GM23338 (cell line): ENCODE data around the gene COL20A1. TPM values are rescaled to one million over a fixed set of nuclear protein-coding genes. Genes with fewer than 3 reads are reported as not detected.

Experiments used
- ATAC-seq: fragments of 200-7000 bp; cut with Tn5 transposase; 3 replicates; pipeline ENCODE4 v1.9.1; 2020
- DNase-seq: peaks from one replicate; pipeline ENCODE4 v3.0.0-alpha.2; 2015; ENCODE audit warnings: low spot score
- H2AFZ ChIP-seq: fragments of 200-600 bp; sonication (generic); 2 replicates; pipeline ENCODE4 v1.8.0; 2016; ENCODE audit warnings: antibody characterized with exemption, mild to moderate bottlenecking, moderate library complexity
- H3F3A ChIP-seq: fragments of 200-600 bp; sonication (generic); replicated peaks from 2 replicates; pipeline ENCODE4 v1.8.0; 2017; ENCODE audit warnings: antibody characterized with exemption, mixed run types, low read depth
- H3K27ac ChIP-seq: fragments of 200-600 bp; sonication (generic); 2 replicates; pipeline ENCODE4 v1.6.1; 2016; ENCODE audit warnings: low read depth
- H3K27me3 ChIP-seq: fragments of 200-600 bp; sonication (generic); 2 replicates; pipeline ENCODE4 v1.8.0; 2016; ENCODE audit warnings: mild to moderate bottlenecking, mixed run types, moderate library complexity; ENCODE audit not compliant: insufficient read depth
- H3K36me3 ChIP-seq: fragments of 200-600 bp; sonication (generic); 2 replicates; pipeline ENCODE4 v1.8.0; 2016; ENCODE audit warnings: mild to moderate bottlenecking; ENCODE audit not compliant: insufficient read depth
- H3K4me1 ChIP-seq: fragments of 200-600 bp; sonication (generic); 2 replicates; pipeline ENCODE4 v1.8.0; 2016; ENCODE audit warnings: mild to moderate bottlenecking, moderate library complexity; ENCODE audit not compliant: insufficient read depth
- H3K4me2 ChIP-seq: fragments of 200-600 bp; sonication (generic); 2 replicates; pipeline ENCODE4 v1.7.1; 2017; ENCODE audit warnings: mixed run types
- H3K4me3 ChIP-seq: fragments of 200-600 bp; sonication (generic); 2 replicates; pipeline ENCODE4 v1.6.1; 2016; ENCODE audit warnings: mixed run types
- H3K79me2 ChIP-seq: fragments of 200-600 bp; sonication (generic); replicated peaks from 2 replicates; pipeline ENCODE4 v1.8.0; 2017; ENCODE audit warnings: mild to moderate bottlenecking; ENCODE audit not compliant: insufficient read depth
- H3K9me2 ChIP-seq: fragments of 200-600 bp; sonication (generic); 2 replicates; pipeline ENCODE4 v1.8.0; 2017; ENCODE audit not compliant: insufficient read depth
- H4K20me1 ChIP-seq: fragments of 200-600 bp; sonication (generic); replicated peaks from 2 replicates; pipeline ENCODE4 v1.8.0; 2017; ENCODE audit warnings: mild to moderate bottlenecking; ENCODE audit not compliant: insufficient read depth
- H3K27ac Mint-ChIP-seq: 2 replicates; pipeline ENCODE4 v1.8.0; 2020; ENCODE audit warnings: inconsistent platforms, mild to moderate bottlenecking, moderate library complexity, mixed read lengths
- H3K27me3 Mint-ChIP-seq: 3 replicates; pipeline ENCODE4 v1.8.0; 2022; ENCODE audit warnings: low read depth, mild to moderate bottlenecking, moderate library complexity, mixed read lengths, inconsistent platforms; ENCODE audit not compliant: insufficient read depth, poor library complexity
- H3K36me3 Mint-ChIP-seq: 3 replicates; pipeline ENCODE4 v1.8.0; 2021; ENCODE audit warnings: low read depth, mild to moderate bottlenecking, inconsistent platforms, moderate library complexity, mixed read lengths
- H3K4me1 Mint-ChIP-seq: 3 replicates; pipeline ENCODE4 v1.8.0; 2020; ENCODE audit warnings: mild to moderate bottlenecking, inconsistent platforms, mixed read lengths
- H3K4me3 Mint-ChIP-seq: 3 replicates; pipeline ENCODE4 v1.8.0; 2021; ENCODE audit warnings: moderate library complexity, mild to moderate bottlenecking, inconsistent platforms, mixed read lengths
- H3K9me3 Mint-ChIP-seq: 3 replicates; pipeline ENCODE4 v1.8.0; 2020; ENCODE audit warnings: moderate library complexity, mild to moderate bottlenecking, inconsistent platforms, mixed read lengths
- CTCF ChIP-seq, 2 experiments: fragments of 200-600 bp in 1 of 2; sonication (generic) in 1 of 2; conservative IDR thresholded peaks; 2 replicates each; pipeline versions ENCODE4 v1.5.1 to v1.6.1; 2016 to 2017; ENCODE audit warnings: antibody characterized with exemption in 2 of 2, low read depth in 2 of 2, mild to moderate bottlenecking in 2 of 2, moderate library complexity in 1 of 2
- ETS1 ChIP-seq: IDR thresholded peaks from 2 replicates; pipeline ENCODE4 v1.6.1; 2016; ENCODE audit warnings: antibody characterized with exemption
- EZH2phosphoT487 ChIP-seq: fragments of 200-600 bp; sonication (generic); IDR thresholded peaks from one replicate; pipeline ENCODE4 v1.8.1; 2018; ENCODE audit warnings: antibody characterized with exemption; ENCODE audit not compliant: unreplicated experiment
- JUNB ChIP-seq: IDR thresholded peaks from one replicate; pipeline ENCODE4 v1.6.1; 2016; ENCODE audit warnings: antibody characterized with exemption; ENCODE audit not compliant: unreplicated experiment
- NANOG ChIP-seq: IDR thresholded peaks from 2 replicates; pipeline ENCODE4 v1.6.1; 2016; ENCODE audit warnings: antibody characterized with exemption, borderline replicate concordance
- POLR2AphosphoS5 ChIP-seq: IDR thresholded peaks from 2 replicates; pipeline ENCODE4 v1.6.1; 2016; ENCODE audit warnings: antibody characterized with exemption, low read depth
- ZNF114 ChIP-seq: fragments of 250-450 bp; sonication (Bioruptor Pico); IDR thresholded peaks from 2 replicates; pipeline ENCODE4 v1.5.0; 2020; ENCODE audit warnings: mild to moderate bottlenecking, moderate library complexity
- ZNF331 ChIP-seq: fragments of 250-450 bp; sonication (Bioruptor Pico); IDR thresholded peaks from 2 replicates; pipeline ENCODE4 v1.5.0; 2020; ENCODE audit warnings: low read depth, mild to moderate bottlenecking, moderate library complexity
- ZNF462 ChIP-seq: fragments of 250-450 bp; sonication (Bioruptor Pico); IDR thresholded peaks from 2 replicates; pipeline ENCODE4 v1.5.0; 2020; ENCODE audit warnings: mild to moderate bottlenecking, moderate library complexity
- polyA plus RNA-seq: library from polyadenylated mRNA; unstranded; fragments of >200 nt; fragmentation: Nextera tagmentation; extraction: Ambion mirVana; gene quantifications from 2 replicates; pipeline ENCODE4 v1.2.1, GENCODE V29; 2016
- total RNA-seq: library from RNA; depleted of rRNA; stranded (reverse); fragments of >200 nt; shearing (Covaris generic); gene quantifications from 2 replicates; pipeline ENCODE4 v1.2.3, GENCODE V29; 2014

Gene COL20A1
- total and polyA plus RNA-seq, 2 experiments from 2014 or later = 0.28 to 0.79 TPM

GRCh38 chr20:63354636-63355350, 61.8 kb downstream of the COL20A1 start:
- no peak overlapping the region for H3K4me3 ChIP-seq
- peaks cover 6% of the 10 kb centered on the region for H3K4me1 Mint-ChIP-seq
- H2AFZ ChIP-seq = no peak overlapping the region
- peaks cover 15% of the 10 kb centered on the region for H3K9me3 Mint-ChIP-seq
- no peaks in the 10 kb centered on the region for H3K36me3 ChIP-seq
- H3K4me2 ChIP-seq = no peak overlapping the region
- peaks cover 22% of the 10 kb centered on the region for H3K27me3 Mint-ChIP-seq
- DNase-seq (no peak), ATAC-seq (no peak)
- H3K9me2 ChIP-seq = no peaks in the 10 kb centered on the region
- H4K20me1 ChIP-seq = no peaks in the 10 kb centered on the region
- no peaks in the 10 kb centered on the region for H3K27me3 ChIP-seq
- TF ChIP-seq CTCF (conservative IDR thresholded peaks at IDR 0.05; ENCODE audit: low read depth in 2 of 2) = no peak
- H3K79me2 ChIP-seq = no peaks in the 10 kb centered on the region
- no peak overlapping the region for H3K27ac ChIP-seq
- H3K36me3 Mint-ChIP-seq = peaks cover 4% of the 10 kb centered on the region
- 0 out of 2 replicates have a peak, but pooled peaks cover 4% of the 10 kb centered on the region for H3F3A ChIP-seq
- no peak overlapping the region; the same call in 2 of the 3 replicates for H3K4me3 Mint-ChIP-seq
- no peaks in the 10 kb centered on the region; the same call in 1 of the 2 replicates for H3K4me1 ChIP-seq
- no peak overlapping the region for H3K27ac Mint-ChIP-seq

GRCh38 chr20:63355781-63356295, 62.9 kb downstream of the COL20A1 start:
- Histone ChIP-seq H2AFZ (no peak overlapping the region), H3K4me1 (no peaks in the 10 kb centered on the region; the same call in 1 of the 2 replicates), H3K9me2 (no peaks in the 10 kb centered on the region), H3K27me3 (peaks cover 6% of the 10 kb centered on the region), H3K4me3 (no peak overlapping the region), H3F3A (0 out of 2 replicates have a peak, but pooled peaks cover 4% of the 10 kb centered on the region), H3K79me2 (no peaks in the 10 kb centered on the region), H3K4me2 (no peak overlapping the region), H3K27ac (no peak overlapping the region), H3K36me3 (no peaks in the 10 kb centered on the region), H4K20me1 (no peaks in the 10 kb centered on the region)
- Mint-ChIP-seq H3K36me3 (no peaks in the 10 kb centered on the region), H3K27me3 (peaks cover 18% of the 10 kb centered on the region), H3K9me3 (peaks cover 7% of the 10 kb centered on the region; the same call in 2 of the 3 replicates), H3K27ac (no peak overlapping the region), H3K4me1 (peaks cover 6% of the 10 kb centered on the region), H3K4me3 (no peak overlapping the region)
- TF ChIP-seq POLR2AphosphoS5 (no peak), JUNB (no peak), EZH2phosphoT487 (no peak), ETS1 (no peak), ZNF114 (CRISPR knock-in tag) (no peak), CTCF (conservative IDR thresholded peaks at IDR 0.05; ENCODE audit: low read depth in 2 of 2) (no peak), NANOG (no peak), ZNF331 (no peak), ZNF462 (CRISPR knock-in tag) (no peak)
- DNase-seq = no peak
- no peak for ATAC-seq
